HepG2 (cell line): ENCODE measurements around the gene GNG13. TPM values are rescaled to one million over a fixed set of nuclear protein-coding genes. Genes with fewer than 3 reads are reported as not detected.
A peak's percentile ranks its signal among the peaks of the same experiment; 100 is the strongest.

Source experiments
- ATAC-seq: fragments of 200-7000 bp; cut with Tn5 transposase; 3 replicates; pipeline ENCODE4 v1.9.1; 2020; ENCODE audit warnings: mild to moderate bottlenecking, moderate library complexity
- BruUV-seq: library from RNA; stranded (reverse); fragments of 400-500 nt; replicated peaks from 2 replicates; lab custom pipeline; 2021; lab: Mats Ljungman, UMichigan
- CTCF ChIA-PET: fragments of 300-600 bp; formaldehyde crosslinking; extraction: SDS; loops from one replicate; lab custom pipeline; 2021; ENCODE audit warnings: low total read pairs, inconsistent platforms, low intra/inter-chr PET ratio; lab: Yijun Ruan, JAX
- POLR2A ChIA-PET: fragments of 350-600 bp; sonication (Branson Sonifier 250); formaldehyde crosslinking; loops from one replicate; lab custom pipeline; 2020; ENCODE audit warnings: antibody characterized with exemption, inconsistent platforms; lab: Yijun Ruan, JAX
- DNase-seq: peaks from one replicate; pipeline ENCODE4 v3.0.0-alpha.2; 2015; ENCODE audit warnings: low spot score
- FAIRE-seq: peaks from 3 replicates; lab custom pipeline; 2011; peaks lifted over from hg19 to GRCh38; lab: Jason Lieb, UNC
- H2AFZ ChIP-seq: one replicate; pipeline ENCODE4 v1.6.1; 2011; ENCODE audit warnings: low read length, inconsistent platforms
- H3K27ac ChIP-seq: fragments of 300-600 bp; 3 replicates; pipeline ENCODE4 v1.8.0; 2011; ENCODE audit warnings: mixed run types, mild to moderate bottlenecking, mixed read lengths, low read length, inconsistent platforms; ENCODE audit not compliant: insufficient read depth; ENCODE audit errors: extremely low read length
- H3K27me3 ChIP-seq, 2 experiments: fragments of 200-600 bp in 1 of 2; 2 replicates in 1 of 2; 3 replicates in 1 of 2; pipeline versions ENCODE4 v1.6.0 to v1.8.0; 2011; ENCODE audit warnings: low read length in 2 of 2, mild to moderate bottlenecking in 2 of 2, moderate library complexity in 2 of 2, inconsistent platforms in 1 of 2; ENCODE audit not compliant: insufficient read depth in 2 of 2, control insufficient read depth in 1 of 2
- H3K36me3 ChIP-seq, 2 experiments: fragments of 200-600 bp in 1 of 2; replicated peaks in 1 of 2; 2 replicates in 1 of 2; 3 replicates in 1 of 2; pipeline versions ENCODE4 v1.5.1 to v1.8.0; 2011; ENCODE audit warnings: low read length in 2 of 2, inconsistent platforms in 1 of 2; ENCODE audit not compliant: insufficient read depth in 2 of 2, control insufficient read depth in 1 of 2
- H3K4me1 ChIP-seq: 2 replicates; pipeline ENCODE4 v1.5.1; 2012; ENCODE audit warnings: low read length, inconsistent platforms; ENCODE audit not compliant: insufficient read depth
- H3K4me2 ChIP-seq: 2 replicates; pipeline ENCODE4 v1.6.0; 2011; ENCODE audit warnings: low read depth, low read length, inconsistent platforms
- H3K4me3 ChIP-seq, 3 experiments: fragments of 200-600 bp in 1 of 3; sonication (generic), shearing (Covaris generic) in 1 of 3; replicated peaks in 1 of 3; 2 replicates each; pipeline ENCODE4 v1.5.1; 2011 to 2016; ENCODE audit warnings: low read length in 3 of 3, inconsistent platforms in 2 of 3, low read depth in 2 of 3, mild to moderate bottlenecking in 2 of 3, control low read depth in 1 of 3, mixed read lengths in 1 of 3; ENCODE audit not compliant: insufficient read depth in 1 of 3
- H3K79me2 ChIP-seq: one replicate; pipeline ENCODE4 v1.6.1; 2011; ENCODE audit warnings: low read length, inconsistent platforms; ENCODE audit not compliant: insufficient read depth
- H3K9ac ChIP-seq: 2 replicates; pipeline ENCODE4 v1.6.0; 2011; ENCODE audit warnings: mild to moderate bottlenecking, low read depth, low read length, inconsistent platforms; ENCODE audit not compliant: insufficient read depth
- H3K9me3 ChIP-seq: 2 replicates; pipeline ENCODE4 v1.5.1; 2012; ENCODE audit warnings: mild to moderate bottlenecking, low read length
- H4K20me1 ChIP-seq: 2 replicates; pipeline ENCODE4 v1.6.0; 2011; ENCODE audit warnings: inconsistent platforms, mild to moderate bottlenecking, low read length, moderate library complexity; ENCODE audit not compliant: insufficient read depth
- AGO1 ChIP-seq: fragments of 200-400 bp; formaldehyde crosslinking; IDR thresholded peaks from 2 replicates; pipeline ENCODE4 v1.6.1; 2017; ENCODE audit warnings: mild to moderate bottlenecking, low read depth, low read length, moderate library complexity; ENCODE audit not compliant: poor library complexity, severe bottlenecking
- CHCHD3 ChIP-seq: sonication (generic); formaldehyde crosslinking; IDR thresholded peaks from 2 replicates; pipeline ENCODE4 v1.8.0; 2022; ENCODE audit warnings: mild to moderate bottlenecking, missing genetic modification reagents, moderate library complexity
- E2F1 ChIP-seq: sonication (generic); formaldehyde crosslinking; IDR thresholded peaks from 2 replicates; pipeline ENCODE4 v1.5.0; 2020; ENCODE audit warnings: missing genetic modification reagents
- GPN1 ChIP-seq: sonication (generic); formaldehyde crosslinking; IDR thresholded peaks from 2 replicates; pipeline ENCODE4 v1.5.1; 2020; ENCODE audit warnings: missing genetic modification reagents, borderline replicate concordance
- RELA ChIP-seq: sonication (generic); formaldehyde crosslinking; IDR thresholded peaks from 2 replicates; pipeline ENCODE4 v1.4.0; 2020; ENCODE audit warnings: missing genetic modification reagents
- SMYD3 ChIP-seq: sonication (generic); formaldehyde crosslinking; IDR thresholded peaks from 2 replicates; pipeline ENCODE4 v1.8.1; 2023; ENCODE audit warnings: mild to moderate bottlenecking, missing genetic modification reagents
- WGBS: methylation state at CpG from one replicate; pipeline ENCODE4 v1.1.6; 2017; ENCODE audit warnings: low lambda C conversion rate; 5-methylcytosine and 5-hydroxymethylcytosine counted together
- in situ Hi-C: cut with HindIII; loops from 2 replicates; pipeline ENCODE4 v1.10.0; 2017; ENCODE audit warnings: low pct_unique_long_range_greater_than_20kb; ENCODE audit not compliant: extremely low pct_ligation_motif_present
- intact Hi-C: fragments of 100-400 bp; cut with micrococcal nuclease; formaldehyde crosslinking; loops from one replicate; pipeline ENCODE4 v1.10.0; 2022; ENCODE audit not compliant: unreplicated experiment
- polyA plus RNA-seq, 8 experiments: library from polyadenylated mRNA; depleted of rRNA in 3 of 8; stranded (reverse) in 7 of 8; unstranded in 1 of 8; fragments of >200 nt; fragmentation: Illumina TruSeq in 4 of 8; extraction: Trizol in 4 of 8; gene quantifications; 2 replicates each; pipeline versions ENCODE4 v1.2.1 to v1.2.3, GENCODE V29; 2011 to 2016; ENCODE audit warnings: low read depth in 4 of 8, missing spikeins in 1 of 8, mixed read lengths in 1 of 8; ENCODE audit not compliant: insufficient read depth in 1 of 8
- total RNA-seq, 5 experiments: library from RNA; depleted of rRNA; stranded (reverse); fragments of >200 nt; fragmentation: Illumina TruSeq; extraction: Trizol; gene quantifications; 2 replicates each; pipeline ENCODE4 v1.2.3, GENCODE V29; 2016; ENCODE audit warnings: low read depth in 1 of 5
- TF ChIP-seq, protein P1 (sequence below): IDR thresholded peaks from 2 replicates; pipeline ENCODE4 v1.6.1; 2018; ENCODE audit warnings: missing genetic modification reagents
- TF ChIP-seq, protein P2 (sequence below): sonication (generic); formaldehyde crosslinking; IDR thresholded peaks from 2 replicates; pipeline ENCODE4 v1.8.0; 2022; ENCODE audit warnings: missing genetic modification reagents, mild to moderate bottlenecking, inconsistent platforms, borderline replicate concordance

GNG13 gene
- total and polyA plus RNA-seq, 2 of the 13 experiments (the other 11 are each of a cell fraction or from before 2014, with no cell fraction given): not detected

- no TSS peak for BruUV-seq
- Histone ChIP-seq H3K4me2 (no peak overlapping the region), H3K36me3 (0 out of 5 replicates have a peak, but pooled peaks cover 0 to 6% of the 10 kb centered on the region in 2 experiments), H3K9ac (no peak overlapping the region), H3K79me2 (no peaks in the 10 kb centered on the region), H2AFZ (no peak overlapping the region), H3K27ac (no peak overlapping the region), H4K20me1 (no peaks in the 10 kb centered on the region), H3K27me3 (peaks cover 13 to 51% of the 10 kb centered on the region in 2 experiments), H3K4me3 (no peak overlapping the region), H3K9me3 (no peaks in the 10 kb centered on the region), H3K4me1 (peaks cover 5% of the 10 kb centered on the region; the same call in 1 of the 2 replicates)
- FAIRE-seq (no peak), ATAC-seq (no peak; the same call in 2 of the 3 replicates), DNase-seq (no peak)
- intact Hi-C loops (no loop called here), in situ Hi-C loops (no loop called here)
- TF ChIP-seq, protein P1, sequence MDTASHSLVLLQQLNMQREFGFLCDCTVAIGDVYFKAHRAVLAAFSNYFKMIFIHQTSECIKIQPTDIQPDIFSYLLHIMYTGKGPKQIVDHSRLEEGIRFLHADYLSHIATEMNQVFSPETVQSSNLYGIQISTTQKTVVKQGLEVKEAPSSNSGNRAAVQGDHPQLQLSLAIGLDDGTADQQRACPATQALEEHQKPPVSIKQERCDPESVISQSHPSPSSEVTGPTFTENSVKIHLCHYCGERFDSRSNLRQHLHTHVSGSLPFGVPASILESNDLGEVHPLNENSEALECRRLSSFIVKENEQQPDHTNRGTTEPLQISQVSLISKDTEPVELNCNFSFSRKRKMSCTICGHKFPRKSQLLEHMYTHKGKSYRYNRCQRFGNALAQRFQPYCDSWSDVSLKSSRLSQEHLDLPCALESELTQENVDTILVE (CRISPR knock-in tag): no peak
- TF ChIP-seq, protein P2, sequence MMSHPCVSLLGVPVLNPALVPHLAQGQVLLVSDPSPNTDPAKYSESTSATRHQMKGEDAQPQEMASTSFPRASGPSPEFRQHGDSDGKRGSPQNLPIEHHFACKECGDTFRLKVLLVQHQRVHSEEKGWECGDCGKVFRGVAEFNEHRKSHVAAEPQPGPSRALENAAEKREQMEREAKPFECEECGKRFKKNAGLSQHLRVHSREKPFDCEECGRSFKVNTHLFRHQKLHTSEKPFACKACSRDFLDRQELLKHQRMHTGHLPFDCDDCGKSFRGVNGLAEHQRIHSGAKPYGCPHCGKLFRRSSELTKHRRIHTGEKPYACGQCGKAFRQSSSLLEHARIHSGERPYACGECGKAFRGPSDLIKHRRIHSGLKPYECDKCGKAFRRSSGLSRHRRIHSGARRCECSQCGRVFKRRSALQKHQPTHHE (CRISPR knock-in tag): no peak
- TF ChIP-seq AGO1 (peak; percentile 82), SMYD3 (CRISPR knock-in tag) (no peak), E2F1 (CRISPR knock-in tag) (no peak), GPN1 (CRISPR knock-in tag) (no peak), RELA (no peak), CHCHD3 (CRISPR knock-in tag) (no peak)
- POLR2A ChIA-PET: no interaction called here
- 53% methylated on average over 9 of the region's 36 CpGs for WGBS
- CTCF ChIA-PET: no interaction called here
Observed at GRCh38 chr16:782766-783403, 17.6 kb downstream of the GNG13 start.
